Measurements from ENCODE around the gene TLR8. TPM values are rescaled to one million over a fixed set of nuclear protein-coding genes. Genes with fewer than 3 reads are reported as not detected.

The TLR8 gene
- total RNA-seq, 1 experiment from 2014 or later = not detected

- Histone ChIP-seq H3K27ac (ENCODE audit: low read length) (no peak overlapping the region), H3K27me3 (ENCODE audit: control insufficient read depth, insufficient read depth, low read length) (no peaks in the 10 kb centered on the region), H3K36me3 (ENCODE audit: control insufficient read depth, insufficient read depth, low read length) (no peaks in the 10 kb centered on the region), H3K4me3 (ENCODE audit: low read depth in 2 of 2, low read length in 2 of 2) (no peak overlapping the region), H3K9me3 (ENCODE audit: control insufficient read depth, insufficient read depth, low read depth, low read length) (no peaks in the 10 kb centered on the region), H3K4me1 (ENCODE audit: control insufficient read depth, insufficient read depth, low read length) (no peaks in the 10 kb centered on the region)
- intact Hi-C loops (cut with micrococcal nuclease; ENCODE audit: unreplicated experiment) (no loop called here), in situ Hi-C loops (cut with HindIII; ENCODE audit: low pct_unique_long_range_greater_than_20kb, low sequenced_read_pairs) (no loop called here)
- TF ChIP-seq POLR2AphosphoS5 (IDR thresholded peaks at IDR 0.05; ENCODE audit: low read depth, low read length) = no peak
- no peak for TF ChIP-seq SIN3A (IDR thresholded peaks at IDR 0.05; ENCODE audit: borderline replicate concordance, insufficient read depth, low read depth, low read length)
- no TSS peak for BruUV-seq (replicated peaks)
- ChIA-PET POLR2A (no interaction called here), CTCF (no interaction called here)
- DNase-seq (ENCODE audit: low read depth, low spot score) = no peak
- no peak for ATAC-seq
These were observed 6.5 kb downstream of the TLR8 start for GRCh38 chrX:12912791-12913482.

DNA sequence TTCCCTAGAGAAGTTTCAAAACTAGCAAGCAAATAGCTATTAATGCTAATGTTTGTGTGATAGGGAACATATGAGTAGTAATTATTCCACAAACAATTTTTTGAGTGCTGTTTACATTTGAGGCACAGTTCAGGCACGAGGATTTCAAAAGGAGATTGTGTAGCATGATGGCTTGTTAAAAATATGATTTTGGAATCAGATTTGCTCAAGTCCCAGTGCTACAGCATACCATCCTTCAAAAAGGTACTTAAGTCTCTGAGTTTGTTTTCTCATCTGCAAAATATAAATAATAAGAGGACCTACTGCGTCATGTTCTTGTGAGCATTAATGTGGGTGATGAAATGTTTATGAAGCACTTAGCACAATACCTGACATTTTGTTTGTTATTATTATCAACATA, 11.3 kb downstream of the TLR8 start:
- ChIA-PET POLR2A (no interaction called here), CTCF (no interaction called here)
- intact Hi-C loops (cut with micrococcal nuclease; ENCODE audit: unreplicated experiment) (no loop called here), in situ Hi-C loops (cut with HindIII; ENCODE audit: low pct_unique_long_range_greater_than_20kb, low sequenced_read_pairs) (no loop called here)
- TF ChIP-seq, protein P1, sequence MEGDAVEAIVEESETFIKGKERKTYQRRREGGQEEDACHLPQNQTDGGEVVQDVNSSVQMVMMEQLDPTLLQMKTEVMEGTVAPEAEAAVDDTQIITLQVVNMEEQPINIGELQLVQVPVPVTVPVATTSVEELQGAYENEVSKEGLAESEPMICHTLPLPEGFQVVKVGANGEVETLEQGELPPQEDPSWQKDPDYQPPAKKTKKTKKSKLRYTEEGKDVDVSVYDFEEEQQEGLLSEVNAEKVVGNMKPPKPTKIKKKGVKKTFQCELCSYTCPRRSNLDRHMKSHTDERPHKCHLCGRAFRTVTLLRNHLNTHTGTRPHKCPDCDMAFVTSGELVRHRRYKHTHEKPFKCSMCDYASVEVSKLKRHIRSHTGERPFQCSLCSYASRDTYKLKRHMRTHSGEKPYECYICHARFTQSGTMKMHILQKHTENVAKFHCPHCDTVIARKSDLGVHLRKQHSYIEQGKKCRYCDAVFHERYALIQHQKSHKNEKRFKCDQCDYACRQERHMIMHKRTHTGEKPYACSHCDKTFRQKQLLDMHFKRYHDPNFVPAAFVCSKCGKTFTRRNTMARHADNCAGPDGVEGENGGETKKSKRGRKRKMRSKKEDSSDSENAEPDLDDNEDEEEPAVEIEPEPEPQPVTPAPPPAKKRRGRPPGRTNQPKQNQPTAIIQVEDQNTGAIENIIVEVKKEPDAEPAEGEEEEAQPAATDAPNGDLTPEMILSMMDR (IDR thresholded peaks at IDR 0.05) = no peak
- TF ChIP-seq, protein P2, sequence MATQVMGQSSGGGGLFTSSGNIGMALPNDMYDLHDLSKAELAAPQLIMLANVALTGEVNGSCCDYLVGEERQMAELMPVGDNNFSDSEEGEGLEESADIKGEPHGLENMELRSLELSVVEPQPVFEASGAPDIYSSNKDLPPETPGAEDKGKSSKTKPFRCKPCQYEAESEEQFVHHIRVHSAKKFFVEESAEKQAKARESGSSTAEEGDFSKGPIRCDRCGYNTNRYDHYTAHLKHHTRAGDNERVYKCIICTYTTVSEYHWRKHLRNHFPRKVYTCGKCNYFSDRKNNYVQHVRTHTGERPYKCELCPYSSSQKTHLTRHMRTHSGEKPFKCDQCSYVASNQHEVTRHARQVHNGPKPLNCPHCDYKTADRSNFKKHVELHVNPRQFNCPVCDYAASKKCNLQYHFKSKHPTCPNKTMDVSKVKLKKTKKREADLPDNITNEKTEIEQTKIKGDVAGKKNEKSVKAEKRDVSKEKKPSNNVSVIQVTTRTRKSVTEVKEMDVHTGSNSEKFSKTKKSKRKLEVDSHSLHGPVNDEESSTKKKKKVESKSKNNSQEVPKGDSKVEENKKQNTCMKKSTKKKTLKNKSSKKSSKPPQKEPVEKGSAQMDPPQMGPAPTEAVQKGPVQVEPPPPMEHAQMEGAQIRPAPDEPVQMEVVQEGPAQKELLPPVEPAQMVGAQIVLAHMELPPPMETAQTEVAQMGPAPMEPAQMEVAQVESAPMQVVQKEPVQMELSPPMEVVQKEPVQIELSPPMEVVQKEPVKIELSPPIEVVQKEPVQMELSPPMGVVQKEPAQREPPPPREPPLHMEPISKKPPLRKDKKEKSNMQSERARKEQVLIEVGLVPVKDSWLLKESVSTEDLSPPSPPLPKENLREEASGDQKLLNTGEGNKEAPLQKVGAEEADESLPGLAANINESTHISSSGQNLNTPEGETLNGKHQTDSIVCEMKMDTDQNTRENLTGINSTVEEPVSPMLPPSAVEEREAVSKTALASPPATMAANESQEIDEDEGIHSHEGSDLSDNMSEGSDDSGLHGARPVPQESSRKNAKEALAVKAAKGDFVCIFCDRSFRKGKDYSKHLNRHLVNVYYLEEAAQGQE (IDR thresholded peaks at IDR 0.05; ENCODE audit: insufficient read depth in 1 of 2, low read depth in 2 of 2, low read length in 1 of 2) = no peak
- TF ChIP-seq POLR2AphosphoS5 (IDR thresholded peaks at IDR 0.05; ENCODE audit: low read depth, low read length) (no peak), TCF7L2 (IDR thresholded peaks at IDR 0.05; ENCODE audit: low read depth, low read length) (no peak), SIN3A (IDR thresholded peaks at IDR 0.05; ENCODE audit: borderline replicate concordance, insufficient read depth, low read depth, low read length) (no peak)
- BruUV-seq (replicated peaks) = no TSS peak
- Histone ChIP-seq H3K9me3 (ENCODE audit: control insufficient read depth, insufficient read depth, low read depth, low read length) (no peaks in the 10 kb centered on the region), H3K4me3 (ENCODE audit: low read depth in 2 of 2, low read length in 2 of 2) (no peak overlapping the region), H3K36me3 (ENCODE audit: control insufficient read depth, insufficient read depth, low read length) (no peaks in the 10 kb centered on the region), H3K27ac (ENCODE audit: low read length) (no peak overlapping the region), H3K27me3 (ENCODE audit: control insufficient read depth, insufficient read depth, low read length) (no peaks in the 10 kb centered on the region), H3K4me1 (ENCODE audit: control insufficient read depth, insufficient read depth, low read length) (no peaks in the 10 kb centered on the region)
- no peak for ATAC-seq
- DNase-seq (ENCODE audit: low read depth, low spot score) = no peak

GRCh38 chrX:12919051-12919450, 12.6 kb downstream of the TLR8 start:
- in situ Hi-C loops (cut with HindIII; ENCODE audit: low pct_unique_long_range_greater_than_20kb, low sequenced_read_pairs) (no loop called here), intact Hi-C loops (cut with micrococcal nuclease; ENCODE audit: unreplicated experiment) (no loop called here)
- no peaks in the 10 kb centered on the region for H3K36me3 ChIP-seq (ENCODE audit: control insufficient read depth, insufficient read depth, low read length)
- no peaks in the 10 kb centered on the region for H3K27me3 ChIP-seq (ENCODE audit: control insufficient read depth, insufficient read depth, low read length)
- ChIA-PET POLR2A (no interaction called here), CTCF (no interaction called here)
- H3K4me3 ChIP-seq (ENCODE audit: low read depth in 2 of 2, low read length in 2 of 2) = no peak overlapping the region
- ATAC-seq (no peak), DNase-seq (ENCODE audit: low read depth, low spot score) (no peak)
- no peak for TF ChIP-seq TCF7L2 (IDR thresholded peaks at IDR 0.05; ENCODE audit: low read depth, low read length)
- TF ChIP-seq, protein P1 (IDR thresholded peaks at IDR 0.05) = no peak
- no peak for TF ChIP-seq SIN3A (IDR thresholded peaks at IDR 0.05; ENCODE audit: borderline replicate concordance, insufficient read depth, low read depth, low read length)
- TF ChIP-seq POLR2AphosphoS5 (IDR thresholded peaks at IDR 0.05; ENCODE audit: low read depth, low read length) = no peak
- TF ChIP-seq, protein P2 (IDR thresholded peaks at IDR 0.05; ENCODE audit: insufficient read depth in 1 of 2, low read depth in 2 of 2, low read length in 1 of 2) = no peak
- H3K4me1 ChIP-seq (ENCODE audit: control insufficient read depth, insufficient read depth, low read length) = no peaks in the 10 kb centered on the region
- no peak overlapping the region for H3K27ac ChIP-seq (ENCODE audit: low read length)
- no peaks in the 10 kb centered on the region for H3K9me3 ChIP-seq (ENCODE audit: control insufficient read depth, insufficient read depth, low read depth, low read length)
- BruUV-seq (replicated peaks) = no TSS peak

Data from Panc1 (cell line).